ENCODE results near the gene FLT3LG. TPM values are rescaled to one million over a fixed set of nuclear protein-coding genes. Genes with fewer than 3 reads are reported as not detected.

FLT3LG gene
- total RNA-seq, 2 experiments from 2014 or later = 280 to 297 TPM

DNA sequence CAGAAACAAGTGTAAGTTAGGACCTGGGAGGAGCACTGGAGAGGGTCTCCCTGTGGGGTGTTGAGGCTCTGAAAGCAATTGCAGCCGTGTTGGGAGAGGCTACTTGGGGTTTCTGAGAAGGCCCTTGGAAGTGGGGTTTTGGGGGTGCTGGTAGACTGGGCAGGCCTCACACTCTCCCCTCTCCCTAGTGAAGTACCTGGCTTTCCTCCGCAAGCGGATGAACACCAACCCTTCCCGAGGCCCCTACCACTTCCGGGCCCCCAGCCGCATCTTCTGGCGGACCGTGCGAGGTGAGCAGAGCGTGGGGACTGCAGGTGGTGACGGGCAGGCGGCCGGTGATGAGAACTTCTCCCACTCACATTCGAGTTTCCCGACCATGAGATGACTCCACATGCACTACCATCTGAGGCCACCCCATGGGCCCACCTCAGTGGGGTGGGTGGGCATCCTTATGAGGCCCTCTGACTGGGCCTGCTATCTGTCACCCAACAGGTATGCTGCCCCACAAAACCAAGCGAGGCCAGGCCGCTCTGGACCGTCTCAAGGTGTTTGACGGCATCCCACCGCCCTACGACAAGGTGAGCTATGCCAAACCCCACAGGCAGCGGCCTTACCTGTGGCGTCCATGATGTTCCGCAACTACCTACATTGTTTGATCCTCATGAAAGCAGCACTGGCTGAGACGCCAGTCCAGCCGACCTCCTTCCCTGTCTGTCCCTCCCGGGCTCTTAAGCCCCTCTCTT lies 16.4 kb downstream of the FLT3LG start:
- Mint-ChIP-seq H3K4me1 (ENCODE audit: low read depth) (peaks cover 64% of the 10 kb centered on the region), H3K36me3 (ENCODE audit: low read depth) (peaks cover 79% of the 10 kb centered on the region), H3K4me3 (peak overlapping the region; percentile 98), H3K9me3 (ENCODE audit: insufficient read depth) (no peaks in the 10 kb centered on the region), H3K27me3 (ENCODE audit: low read depth) (no peaks in the 10 kb centered on the region), H3K27ac (peak overlapping the region; percentile 96)
- no peak for ATAC-seq
- CTCF ChIA-PET = no interaction called here
- no peak for DNase-seq
- POLR2A ChIA-PET = interaction anchor here (0.8 kb wide), 1 partner anchor 14 kb away, joined by 3 read pairs; no protein-coding TSS in a partner anchor

- peaks cover 72% of the 10 kb centered on the region for H3K36me3 Mint-ChIP-seq (ENCODE audit: low read depth)
- no peaks in the 10 kb centered on the region for H3K27me3 Mint-ChIP-seq (ENCODE audit: low read depth)
- ChIA-PET POLR2A (interaction anchor here (0.8 kb wide), 1 partner anchor 15 kb away, joined by 3 read pairs; no protein-coding TSS in a partner anchor), CTCF (no interaction called here)
- no peaks in the 10 kb centered on the region for H3K9me3 Mint-ChIP-seq (ENCODE audit: insufficient read depth)
- ATAC-seq = no peak
- peak overlapping the region; percentile 98 for H3K4me3 Mint-ChIP-seq
- DNase-seq = no peak
- H3K4me1 Mint-ChIP-seq (ENCODE audit: low read depth) = peaks cover 57% of the 10 kb centered on the region
- peak overlapping the region; percentile 96 for H3K27ac Mint-ChIP-seq
These were observed 17.2 kb downstream of the FLT3LG start for GRCh38 chr19:49491030-49491803.

DNA sequence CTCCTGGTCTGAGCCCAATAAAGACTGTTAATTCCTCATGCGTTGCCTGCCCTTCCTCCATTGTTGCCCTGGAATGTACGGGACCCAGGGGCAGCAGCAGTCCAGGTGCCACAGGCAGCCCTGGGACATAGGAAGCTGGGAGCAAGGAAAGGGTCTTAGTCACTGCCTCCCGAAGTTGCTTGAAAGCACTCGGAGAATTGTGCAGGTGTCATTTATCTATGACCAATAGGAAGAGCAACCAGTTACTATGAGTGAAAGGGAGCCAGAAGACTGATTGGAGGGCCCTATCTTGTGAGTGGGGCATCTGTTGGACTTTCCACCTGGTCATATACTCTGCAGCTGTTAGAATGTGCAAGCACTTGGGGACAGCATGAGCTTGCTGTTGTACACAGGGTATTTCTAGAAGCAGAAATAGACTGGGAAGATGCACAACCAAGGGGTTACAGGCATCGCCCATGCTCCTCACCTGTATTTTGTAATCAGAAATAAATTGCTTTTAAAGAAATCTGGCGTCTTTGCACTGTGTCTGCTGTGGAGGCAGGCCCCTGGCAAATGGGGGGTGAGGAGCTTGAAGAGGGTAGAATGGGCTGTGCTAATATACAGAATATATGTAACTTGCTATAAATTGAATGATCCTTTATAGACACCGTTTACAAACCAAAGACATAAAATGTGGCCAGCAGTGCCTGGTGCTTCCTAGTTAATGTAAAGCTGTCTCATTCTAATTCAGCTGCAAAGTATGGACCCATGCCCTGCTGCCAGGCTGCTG lies 18.0 kb downstream of the FLT3LG start:
- ATAC-seq = no peak
- Mint-ChIP-seq H3K27me3 (ENCODE audit: low read depth) (no peaks in the 10 kb centered on the region), H3K27ac (peak overlapping the region; percentile 81), H3K4me3 (peak overlapping the region; percentile 18), H3K4me1 (ENCODE audit: low read depth) (peaks cover 55% of the 10 kb centered on the region), H3K36me3 (ENCODE audit: low read depth) (peaks cover 73% of the 10 kb centered on the region), H3K9me3 (ENCODE audit: insufficient read depth) (no peaks in the 10 kb centered on the region)
- DNase-seq = no peak
- POLR2A ChIA-PET = interaction anchor here (0.8 to 1.6 kb wide), 4 partner anchors 13 to 40 kb away, joined by 3 read pairs; no protein-coding TSS in a partner anchor
- CTCF ChIA-PET = interaction anchor here (1.2 kb wide), 1 partner anchor 16 kb away, joined by 10 read pairs; no protein-coding TSS in a partner anchor

- ChIA-PET CTCF (interaction anchor here (1.2 to 3.8 kb wide), 2 partner anchors 17 kb away, joined by 10 to 20 read pairs; no protein-coding TSS in a partner anchor), POLR2A (interaction anchor here (0.7 to 1.6 kb wide), 5 partner anchors 14 to 183 kb away, joined by 3 read pairs; no protein-coding TSS in a partner anchor)
- no peak overlapping the region for H3K4me3 Mint-ChIP-seq
- no peaks in the 10 kb centered on the region for H3K9me3 Mint-ChIP-seq (ENCODE audit: insufficient read depth)
- ATAC-seq (no peak), DNase-seq (no peak)
- peaks cover 57% of the 10 kb centered on the region for H3K4me1 Mint-ChIP-seq (ENCODE audit: low read depth)
- H3K36me3 Mint-ChIP-seq (ENCODE audit: low read depth) = peaks cover 73% of the 10 kb centered on the region
- peak overlapping the region; percentile 81 for H3K27ac Mint-ChIP-seq
- H3K27me3 Mint-ChIP-seq (ENCODE audit: low read depth) = no peaks in the 10 kb centered on the region
These were observed 18.8 kb downstream of the FLT3LG start for GRCh38 chr19:49492573-49493405.

- H3K4me3 Mint-ChIP-seq = peak overlapping the region; percentile 99
- peaks cover 64% of the 10 kb centered on the region for H3K36me3 Mint-ChIP-seq (ENCODE audit: low read depth)
- H3K27ac Mint-ChIP-seq = peak overlapping the region; percentile 99
- ChIA-PET POLR2A (interaction anchor here (0.7 to 2.0 kb wide), 5 partner anchors 15 to 62 kb away, joined by 4 to 13 read pairs (median 4); partner anchors contain the start of gene PIH1D1), CTCF (interaction anchor here (1.0 to 3.8 kb wide), 7 partner anchors 20 to 184 kb away, joined by 4 to 20 read pairs (median 7); no protein-coding TSS in a partner anchor)
- H3K9me3 Mint-ChIP-seq (ENCODE audit: insufficient read depth) = no peaks in the 10 kb centered on the region
- peaks cover 52% of the 10 kb centered on the region for H3K4me1 Mint-ChIP-seq (ENCODE audit: low read depth)
- no peaks in the 10 kb centered on the region for H3K27me3 Mint-ChIP-seq (ENCODE audit: low read depth)
- ATAC-seq = no peak
- DNase-seq = no peak
These were observed 22.6 kb downstream of the FLT3LG start for GRCh38 chr19:49496574-49497008.

DNA sequence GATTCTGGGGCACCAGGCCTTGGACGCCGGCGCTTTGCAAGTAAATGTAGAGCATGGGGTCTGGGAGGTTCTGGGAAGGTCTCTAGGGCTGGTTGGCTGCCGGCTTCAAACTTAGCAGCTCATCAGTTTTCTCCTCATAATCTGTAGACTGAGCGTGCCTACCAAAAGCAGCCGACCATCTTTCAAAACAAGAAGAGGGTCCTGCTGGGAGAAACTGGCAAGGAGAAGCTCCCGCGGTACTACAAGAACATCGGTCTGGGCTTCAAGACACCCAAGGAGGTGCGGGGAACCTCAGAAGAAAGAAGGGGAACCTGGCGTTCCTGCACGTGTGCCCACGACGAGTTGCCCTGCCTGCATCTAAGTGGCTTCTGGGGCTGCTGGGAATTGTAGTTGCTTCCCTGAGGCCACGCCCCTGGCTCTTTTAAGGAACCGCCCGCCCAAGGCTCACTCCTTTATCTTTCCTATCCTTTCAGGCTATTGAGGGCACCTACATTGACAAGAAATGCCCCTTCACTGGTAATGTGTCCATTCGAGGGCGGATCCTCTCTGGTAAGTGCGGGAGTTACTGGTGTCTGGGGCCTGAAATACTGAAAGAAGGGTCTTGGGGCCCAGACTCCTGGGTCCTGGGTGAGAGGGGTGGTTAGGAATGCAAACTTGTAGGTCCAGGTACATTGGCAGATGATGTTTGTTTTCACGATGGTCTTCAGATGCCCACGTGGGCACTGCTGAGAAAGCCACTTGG lies 23.2 kb downstream of the FLT3LG start:
- peak overlapping the region; percentile 99 for H3K4me3 Mint-ChIP-seq
- peak overlapping the region; percentile 99 for H3K27ac Mint-ChIP-seq
- no peaks in the 10 kb centered on the region for H3K9me3 Mint-ChIP-seq (ENCODE audit: insufficient read depth)
- ChIA-PET CTCF (interaction anchor here (1.1 to 2.7 kb wide), 4 partner anchors 9 to 72 kb away, joined by 3 to 9 read pairs (median 8); no protein-coding TSS in a partner anchor), POLR2A (interaction anchor here (1.1 to 2.0 kb wide), 2 partner anchors 22 to 24 kb away, joined by 4 to 13 read pairs; no protein-coding TSS in a partner anchor)
- H3K4me1 Mint-ChIP-seq (ENCODE audit: low read depth) = peaks cover 52% of the 10 kb centered on the region
- H3K36me3 Mint-ChIP-seq (ENCODE audit: low read depth) = peaks cover 57% of the 10 kb centered on the region
- DNase-seq = peak; percentile 85
- ATAC-seq = no peak
- H3K27me3 Mint-ChIP-seq (ENCODE audit: low read depth) = no peaks in the 10 kb centered on the region

DNA sequence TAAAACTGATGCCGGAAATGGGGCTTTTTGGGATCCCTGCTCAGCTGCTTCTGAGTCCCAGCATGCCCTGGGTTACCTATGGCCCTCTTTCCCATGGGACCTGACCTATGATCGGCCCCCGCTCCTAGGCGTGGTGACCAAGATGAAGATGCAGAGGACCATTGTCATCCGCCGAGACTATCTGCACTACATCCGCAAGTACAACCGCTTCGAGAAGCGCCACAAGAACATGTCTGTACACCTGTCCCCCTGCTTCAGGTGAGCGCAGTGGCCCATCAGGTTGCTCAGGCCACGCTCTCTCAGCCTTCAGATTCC lies 23.7 kb downstream of the FLT3LG start:
- Mint-ChIP-seq H3K9me3 (ENCODE audit: insufficient read depth) (no peaks in the 10 kb centered on the region), H3K4me1 (ENCODE audit: low read depth) (peaks cover 52% of the 10 kb centered on the region), H3K36me3 (ENCODE audit: low read depth) (peaks cover 52% of the 10 kb centered on the region), H3K27me3 (ENCODE audit: low read depth) (no peaks in the 10 kb centered on the region), H3K4me3 (peak overlapping the region; percentile 99), H3K27ac (peak overlapping the region; percentile 99)
- ChIA-PET CTCF (interaction anchor here (0.9 to 2.7 kb wide), 3 partner anchors 9 to 183 kb away, joined by 3 to 8 read pairs (median 3); no protein-coding TSS in a partner anchor), POLR2A (no interaction called here)
- DNase-seq = no peak
- no peak for ATAC-seq

GRCh38 chr19:49498475-49498874 lies 24.5 kb downstream of the FLT3LG start:
- H3K36me3 Mint-ChIP-seq (ENCODE audit: low read depth) = peaks cover 45% of the 10 kb centered on the region
- H3K4me1 Mint-ChIP-seq (ENCODE audit: low read depth) = peaks cover 50% of the 10 kb centered on the region
- POLR2A ChIA-PET = interaction anchor here (0.6 to 1.9 kb wide), 7 partner anchors 25 to 199 kb away, joined by 3 to 8 read pairs (median 3); partner anchors contain the start of gene FLT3LG
- H3K9me3 Mint-ChIP-seq (ENCODE audit: insufficient read depth) = no peaks in the 10 kb centered on the region
- H3K27me3 Mint-ChIP-seq (ENCODE audit: low read depth) = no peaks in the 10 kb centered on the region
- peak overlapping the region; percentile 99 for H3K27ac Mint-ChIP-seq
- no peak for ATAC-seq
- no peak for DNase-seq
- CTCF ChIA-PET = interaction anchor here (0.9 to 2.7 kb wide), 5 partner anchors 8 to 182 kb away, joined by 3 to 8 read pairs (median 3); no protein-coding TSS in a partner anchor
- peak overlapping the region; percentile 99 for H3K4me3 Mint-ChIP-seq

GRCh38 chr19:49499030-49499670 lies 25.1 kb downstream of the FLT3LG start:
- peak; percentile 64 for DNase-seq
- peak overlapping the region; percentile 99 for H3K4me3 Mint-ChIP-seq
- peak overlapping the region; percentile 99 for H3K27ac Mint-ChIP-seq
- peaks cover 43% of the 10 kb centered on the region for H3K36me3 Mint-ChIP-seq (ENCODE audit: low read depth)
- peaks cover 49% of the 10 kb centered on the region for H3K4me1 Mint-ChIP-seq (ENCODE audit: low read depth)
- no peak for ATAC-seq
- H3K9me3 Mint-ChIP-seq (ENCODE audit: insufficient read depth) = no peaks in the 10 kb centered on the region
- POLR2A ChIA-PET = interaction anchor here (0.5 to 1.9 kb wide), 9 partner anchors 26 to 200 kb away, joined by 3 to 8 read pairs (median 3); partner anchors contain the start of gene FLT3LG
- H3K27me3 Mint-ChIP-seq (ENCODE audit: low read depth) = no peaks in the 10 kb centered on the region
- CTCF ChIA-PET = interaction anchor here (0.6 to 2.7 kb wide), 4 partner anchors 11 to 177 kb away, joined by 3 to 8 read pairs (median 4); no protein-coding TSS in a partner anchor

All from activated CD8-positive, alpha-beta T cell treated with anti-CD3 and anti-CD28 coated beads, Interleukin-2, amount 10 ng/mL, durations not matched to agents 7 days and 5 days (primary cell).